Stimulated activated CD4-positive, alpha-beta T cell treated with anti-CD3 and anti-CD28 coated beads, Interleukin-2, amount 100 ng/mL, for 4 hours (primary cell): ENCODE results near the gene DIP2C.
"Not testable (repeated sequence)": the region's sequence is repeated elsewhere in the genome, so short reads cannot be mapped to it uniquely, and the experiment has no call there.

ENCODE experiments used
- DNase-seq: peaks from one replicate; pipeline ENCODE4 v3.0.0-alpha.2; 2020; ENCODE audit warnings: low read depth

DIP2C gene

DNA sequence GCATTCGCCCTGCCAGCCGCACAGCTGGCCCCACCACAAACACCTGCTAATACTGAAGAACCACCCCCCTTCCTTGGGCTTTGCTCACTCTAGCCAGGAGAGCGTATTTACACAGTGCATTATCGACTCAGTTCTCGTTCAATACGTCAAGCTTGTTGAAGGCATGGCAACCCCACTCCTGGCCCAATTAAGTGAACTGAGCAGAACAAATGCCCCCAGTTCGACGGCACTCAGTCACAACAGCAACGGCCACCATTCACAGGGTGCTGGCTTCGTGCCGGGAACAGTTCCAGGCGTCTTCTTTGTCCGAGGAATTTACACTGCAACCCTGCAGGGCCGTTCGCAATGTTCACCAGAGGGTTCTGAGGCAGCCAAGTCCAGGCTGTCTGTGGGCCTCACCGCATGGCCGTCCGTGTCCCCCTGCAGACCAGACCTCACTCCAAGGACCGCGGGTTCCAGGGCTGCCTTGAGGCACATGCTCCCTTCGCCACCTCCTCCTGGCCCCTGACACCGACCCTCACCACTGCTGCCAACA, 175.3 kb downstream of the DIP2C start:
- DNase-seq = no peak

DNA sequence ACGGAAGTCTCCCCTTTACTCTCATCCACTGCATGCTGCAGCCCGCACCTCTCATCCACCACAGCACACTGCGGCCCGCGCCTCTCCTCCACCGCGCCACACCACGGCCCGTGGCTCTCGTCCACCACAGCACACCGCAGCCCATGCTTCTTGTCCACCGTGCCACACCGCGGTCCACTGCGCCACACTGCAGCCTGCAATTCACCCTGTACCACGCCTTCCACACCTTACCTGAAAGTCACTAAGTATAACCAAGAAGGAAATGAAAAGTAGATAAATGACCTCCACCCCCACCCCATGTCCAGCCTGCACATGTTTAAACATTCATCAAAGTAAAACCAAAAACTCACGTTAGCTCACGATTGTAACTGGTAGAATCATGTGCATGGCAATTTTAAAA, 176.1 kb downstream of the DIP2C start:
- no peak for DNase-seq

GRCh38 chr10:512661-513060, 176.8 kb downstream of the DIP2C start:
- not testable (repeated sequence) for DNase-seq

DNA sequence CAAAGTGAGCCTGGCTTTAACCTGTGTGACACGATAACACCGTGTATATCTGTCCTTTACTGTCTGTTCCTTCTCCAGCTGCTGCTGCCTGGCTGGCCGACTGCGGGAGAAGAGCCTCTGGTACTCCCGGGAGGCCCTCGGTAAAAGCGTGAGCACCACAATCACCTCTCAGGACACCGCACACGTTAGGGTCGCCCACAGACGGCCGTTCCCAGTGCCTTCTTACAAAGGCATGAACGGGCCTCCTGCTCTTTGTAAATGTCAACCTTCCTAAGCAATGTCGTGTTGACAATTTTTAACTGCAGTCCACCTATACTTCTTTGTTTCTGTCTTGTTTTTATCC, 177.6 kb downstream of the DIP2C start:
- DNase-seq = no peak

- DNase-seq = peak; percentile 63
These were observed 178.2 kb downstream of the DIP2C start for GRCh38 chr10:511101-511848.

- DNase-seq = no peak
These were observed 179.0 kb downstream of the DIP2C start for GRCh38 chr10:510415-510881.

GRCh38 chr10:509361-510102, 179.9 kb downstream of the DIP2C start:
- no peak for DNase-seq

DNA sequence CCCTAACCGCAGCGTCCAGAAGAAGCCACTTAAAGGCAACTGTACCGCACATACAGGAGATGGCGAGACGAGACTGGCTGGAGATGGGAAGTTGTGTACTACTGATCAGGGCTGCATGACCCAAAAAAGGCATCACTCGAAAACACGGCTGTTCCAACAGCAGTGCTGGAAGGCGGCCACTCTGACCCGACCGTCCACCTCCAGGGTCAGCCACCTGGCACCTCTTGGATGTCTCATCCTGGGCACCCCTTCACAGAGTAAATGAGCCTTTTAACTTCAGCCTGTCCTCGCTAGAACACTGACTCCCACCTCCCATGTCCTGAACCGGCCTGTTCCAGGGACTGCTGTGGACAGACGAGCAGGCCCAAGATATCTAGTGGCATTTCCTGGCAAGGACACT, 180.7 kb downstream of the DIP2C start:
- DNase-seq = no peak

DNA sequence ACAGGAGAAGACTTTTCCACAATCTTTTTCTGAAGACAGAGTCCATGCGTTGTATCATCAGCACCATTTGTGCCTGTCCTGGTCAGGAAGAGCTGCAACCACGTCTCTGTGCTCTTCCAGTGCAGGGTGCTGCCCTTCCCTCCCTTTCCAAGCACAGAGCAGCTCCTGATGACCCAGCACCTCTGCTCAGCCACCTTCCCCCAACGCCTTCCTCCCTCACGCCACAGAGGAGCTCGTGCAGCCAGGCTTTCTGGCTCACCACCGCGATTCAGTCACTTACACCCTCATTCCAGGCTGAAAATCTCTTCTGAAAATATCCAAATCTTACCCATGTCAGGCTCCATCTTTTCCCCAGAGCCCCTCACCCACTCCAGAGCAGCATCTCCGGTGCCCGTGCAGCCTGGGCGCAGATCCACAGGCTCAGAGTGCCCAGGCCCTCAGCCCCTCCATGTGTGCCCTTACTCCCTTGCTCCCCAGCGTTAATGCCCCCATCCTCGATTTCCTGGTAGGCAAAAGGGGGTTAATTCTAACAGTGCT, 181.5 kb downstream of the DIP2C start:
- no peak for DNase-seq

DNA sequence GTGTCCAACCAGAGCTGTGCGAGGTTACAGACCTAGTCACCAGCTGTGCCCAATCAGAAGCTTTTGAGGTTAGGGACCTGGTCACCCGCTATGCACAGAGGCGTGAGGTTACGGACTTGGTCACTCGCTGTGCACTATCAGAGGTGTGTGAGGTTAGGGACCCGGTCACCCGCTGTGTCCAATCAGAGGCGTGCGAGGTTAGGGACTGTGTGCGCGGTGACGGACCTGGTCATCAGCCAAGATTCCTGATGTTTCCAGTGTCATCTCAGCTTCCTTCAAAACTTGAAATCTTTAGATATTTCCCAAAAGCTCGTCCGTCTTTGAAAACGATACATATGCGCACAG, 182.1 kb downstream of the DIP2C start:
- DNase-seq = no peak

- DNase-seq = no peak
These were observed 182.8 kb downstream of the DIP2C start for GRCh38 chr10:506451-507354.

- DNase-seq = no peak
These were observed 184.0 kb downstream of the DIP2C start for GRCh38 chr10:505419-505818.

DNA sequence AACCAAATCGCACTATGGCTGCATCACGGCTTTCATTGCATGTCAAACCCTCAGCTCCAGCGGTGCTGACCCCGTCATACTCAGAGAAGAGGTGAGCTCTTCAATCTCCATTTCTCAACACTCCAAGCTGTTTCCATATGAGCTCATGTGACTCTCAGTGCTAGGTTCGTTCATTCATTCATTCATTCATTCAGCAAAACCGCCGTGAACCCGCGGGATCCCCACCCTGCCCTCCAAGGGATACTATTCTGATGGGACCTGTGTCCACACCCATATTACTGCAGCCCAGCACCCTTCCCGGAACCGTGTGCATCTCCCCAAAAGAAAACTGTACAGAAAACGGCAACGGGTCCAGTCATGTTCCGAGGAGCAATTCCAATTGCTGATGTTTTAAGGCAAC, 184.7 kb downstream of the DIP2C start:
- no peak for DNase-seq

DNA sequence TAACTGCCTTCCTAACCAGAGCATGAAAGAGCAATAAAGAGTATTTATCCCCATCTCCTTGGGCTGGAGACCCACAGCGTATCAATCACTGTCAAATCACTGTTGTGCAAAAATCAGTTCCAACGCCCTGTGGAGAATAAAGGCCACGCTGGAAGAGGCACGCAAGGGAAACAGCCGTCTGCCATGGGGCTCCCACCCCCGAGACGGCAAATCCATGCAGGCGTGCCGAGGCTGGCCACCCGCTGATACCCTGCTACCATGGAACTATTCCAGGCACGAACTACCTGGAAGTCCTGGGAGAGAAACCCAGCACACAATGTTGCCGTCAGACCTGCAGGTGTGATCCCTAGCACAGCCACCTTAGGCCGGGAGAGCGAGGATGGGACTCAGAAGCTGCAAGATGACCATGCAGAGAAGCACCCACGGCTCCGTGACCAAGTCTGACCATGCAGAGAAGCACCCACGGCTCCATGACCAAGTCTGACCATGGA, 185.3 kb downstream of the DIP2C start:
- DNase-seq = no peak

- DNase-seq = no peak
These were observed 187.9 kb downstream of the DIP2C start for GRCh38 chr10:501596-501995.

DNA sequence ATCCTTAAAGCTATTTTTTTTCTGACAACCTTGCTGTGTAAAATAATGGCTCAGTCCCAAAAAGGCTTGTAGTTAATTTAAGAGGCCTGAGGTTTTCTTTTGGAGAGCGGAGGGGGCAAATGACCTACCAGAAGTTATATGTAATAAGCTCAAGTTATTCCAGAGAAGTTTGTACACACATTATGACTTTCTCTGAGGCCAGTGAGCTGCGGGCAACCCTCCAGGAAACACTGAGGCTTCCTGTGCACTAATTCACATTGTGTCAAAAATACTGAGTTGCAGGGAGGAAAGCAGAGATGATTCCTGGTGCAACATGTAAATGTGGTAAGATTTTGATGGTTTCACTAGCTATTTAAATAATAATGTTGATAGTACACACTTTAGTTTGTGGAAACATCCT, 188.6 kb downstream of the DIP2C start:
- no peak for DNase-seq

DNA sequence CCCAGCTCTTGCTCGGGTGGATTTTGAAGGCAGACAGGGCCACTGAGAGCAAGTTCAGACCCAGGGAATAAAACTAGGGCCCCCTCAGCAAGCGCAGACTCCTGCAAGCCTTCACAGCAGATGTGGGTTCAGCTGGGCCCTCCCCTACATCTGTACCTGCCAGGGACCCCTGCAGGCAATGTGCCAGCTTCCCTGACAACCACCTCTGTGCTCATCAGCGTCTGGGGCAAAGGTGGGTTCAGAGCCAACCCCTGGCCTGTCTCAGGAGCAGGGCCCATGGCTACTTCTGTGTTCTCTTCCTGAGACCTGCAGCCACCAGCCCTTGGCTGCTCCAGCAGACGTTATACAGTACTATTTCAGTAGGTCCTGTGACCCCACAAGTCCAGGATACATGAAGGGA, 189.5 kb downstream of the DIP2C start:
- no peak for DNase-seq

GRCh38 chr10:498760-499435, 190.6 kb downstream of the DIP2C start:
- no peak for DNase-seq

GRCh38 chr10:497898-498451, 191.5 kb downstream of the DIP2C start:
- DNase-seq = no peak

- no peak for DNase-seq
These were observed 192.2 kb downstream of the DIP2C start for GRCh38 chr10:497289-497688.

DNA sequence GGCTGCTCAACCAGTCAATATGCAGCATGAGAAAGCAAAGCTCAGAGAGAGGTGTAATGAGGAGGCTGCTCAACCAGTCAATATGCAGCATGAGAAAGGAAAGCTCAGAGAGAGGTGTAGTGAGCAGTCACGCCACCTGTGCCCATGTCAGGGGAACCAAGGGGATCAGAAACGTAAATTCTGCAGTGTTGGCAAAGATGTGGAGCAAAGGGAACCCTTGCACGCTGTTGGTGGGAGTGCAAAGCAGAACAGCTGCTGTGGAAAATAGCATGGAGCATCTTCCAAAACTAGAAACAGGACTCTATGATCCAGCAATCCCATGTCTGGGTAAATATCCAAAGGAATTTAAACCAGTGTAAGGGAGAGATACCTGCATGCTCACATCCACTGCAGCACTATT, 194.9 kb downstream of the DIP2C start:
- DNase-seq = no peak
